CD4-positive, alpha-beta T cell treated with Interleukin-15 for 1 hour (primary cell): ENCODE measurements around the gene ZNF853.
"Not testable (repeated sequence)": the region's sequence is repeated elsewhere in the genome, so short reads cannot be mapped to it uniquely, and the experiment has no call there.

ENCODE experiments used
- DNase-seq: peaks from one replicate; pipeline ENCODE4 v3.0.0-alpha.2; 2020

ZNF853 gene

DNA sequence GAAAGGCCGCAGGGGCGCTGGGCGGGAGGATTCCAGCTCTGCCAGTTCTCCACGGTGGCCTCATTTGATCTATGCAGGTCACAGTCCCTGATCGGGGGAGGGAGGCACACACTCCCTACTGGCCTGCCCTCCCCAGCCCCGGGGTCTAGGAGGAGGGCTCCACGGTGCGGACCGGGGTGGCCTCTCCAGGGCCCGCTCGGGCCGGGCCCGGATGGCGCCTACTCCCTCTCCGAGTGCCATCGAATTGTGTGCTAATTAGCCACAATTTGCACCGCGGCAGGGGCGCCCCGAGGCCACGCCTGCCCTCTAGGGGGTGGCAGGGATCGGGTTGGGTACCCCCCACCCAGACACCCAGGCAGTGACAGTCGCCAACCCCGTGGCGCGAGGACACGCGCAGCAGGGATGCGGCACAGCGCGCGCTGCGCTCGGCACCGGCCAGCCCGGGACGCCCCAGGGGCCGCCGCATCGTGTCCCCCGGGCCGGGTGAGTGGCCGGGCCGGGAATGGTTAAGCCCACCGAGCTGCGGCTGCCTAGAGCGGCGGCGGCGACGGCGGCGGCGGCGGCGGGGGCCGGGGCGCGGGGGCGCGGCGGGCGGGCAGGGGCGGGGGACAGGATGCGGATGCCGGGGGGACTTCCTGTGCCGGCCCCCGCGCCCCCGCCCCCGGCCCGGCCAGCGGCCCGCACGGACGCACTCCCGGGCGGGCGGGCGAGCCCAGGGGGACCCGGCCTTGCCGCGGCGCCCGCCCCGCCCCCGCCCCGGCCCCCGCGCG lies at the start of gene ZNF853:
ZNF853 (plus strand) TSS at position 658 of the 770 bp plus-strand sequence. CDS start 565 bp downstream, outside the sequence.
- DNase-seq = no peak

DNA sequence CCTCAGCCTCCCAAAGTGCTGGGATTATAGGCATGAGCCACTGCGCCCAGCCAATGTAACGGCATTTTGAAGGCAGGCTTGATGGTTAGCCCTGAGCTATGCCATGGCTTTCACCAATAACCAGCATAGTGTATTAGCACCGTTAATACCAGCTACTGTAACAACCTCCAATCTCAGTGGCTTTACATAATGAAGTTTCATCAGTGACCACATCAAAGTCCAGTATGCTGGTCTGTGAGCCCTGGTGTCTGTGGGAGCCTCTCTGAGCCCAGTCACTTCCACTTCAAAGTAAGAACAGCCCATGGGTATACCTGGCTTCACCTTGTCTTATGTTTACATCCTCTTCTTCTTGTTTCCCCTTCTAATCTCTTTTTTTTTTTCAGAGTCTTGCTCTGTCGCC lies 49.8 kb upstream of the ZNF853 start:
- no peak for DNase-seq

DNA sequence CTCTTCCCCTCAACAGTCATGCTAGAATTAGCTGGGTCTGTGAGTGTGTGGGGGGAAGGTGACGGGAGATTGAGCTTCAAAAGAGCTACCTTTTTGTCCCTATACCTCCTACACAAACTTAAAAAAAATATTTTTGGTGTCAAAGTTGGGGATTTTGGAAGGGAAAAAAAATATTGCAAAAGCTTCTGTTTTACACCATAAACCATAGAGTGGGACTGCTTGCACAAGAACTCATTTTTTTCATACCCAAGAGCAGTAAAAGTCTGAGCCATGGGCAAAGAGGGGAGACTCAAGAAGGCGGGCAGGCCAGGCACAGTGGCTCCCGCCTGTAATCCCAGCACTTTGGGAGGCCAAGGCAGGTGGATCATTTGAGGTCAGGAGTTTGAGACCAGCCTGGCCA lies 47.5 kb upstream of the ZNF853 start:
- DNase-seq = no peak

DNA sequence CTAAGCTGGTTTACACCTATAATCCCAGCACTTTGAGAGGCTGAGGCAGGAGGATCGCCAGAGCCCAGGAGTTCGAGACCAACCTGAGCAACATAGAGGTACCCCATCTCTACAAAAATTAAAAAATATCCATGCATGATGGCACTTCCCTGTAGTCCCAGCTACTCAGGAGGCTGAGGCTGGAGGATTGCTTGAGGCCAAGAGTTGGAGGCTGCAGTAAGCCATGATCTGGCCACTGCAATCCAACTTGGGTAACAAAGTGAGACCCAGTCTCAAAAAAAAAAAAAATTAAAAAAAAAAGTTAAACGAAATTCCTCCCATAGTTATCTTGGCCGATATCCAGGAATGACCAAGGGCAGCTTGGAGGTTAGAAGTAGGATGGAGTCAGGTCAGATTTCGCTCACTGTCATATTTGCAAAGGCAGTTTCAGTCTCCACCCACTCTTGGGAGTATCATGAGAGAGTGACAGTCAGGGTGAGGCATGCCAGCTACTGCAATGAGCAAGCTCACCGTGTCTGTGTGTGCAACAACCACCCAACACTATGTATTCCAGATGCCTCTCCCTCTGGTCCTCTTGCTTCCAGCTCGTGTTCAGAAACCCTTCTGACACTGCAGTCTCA lies 44.1 kb upstream of the ZNF853 start:
- DNase-seq = no peak

DNA sequence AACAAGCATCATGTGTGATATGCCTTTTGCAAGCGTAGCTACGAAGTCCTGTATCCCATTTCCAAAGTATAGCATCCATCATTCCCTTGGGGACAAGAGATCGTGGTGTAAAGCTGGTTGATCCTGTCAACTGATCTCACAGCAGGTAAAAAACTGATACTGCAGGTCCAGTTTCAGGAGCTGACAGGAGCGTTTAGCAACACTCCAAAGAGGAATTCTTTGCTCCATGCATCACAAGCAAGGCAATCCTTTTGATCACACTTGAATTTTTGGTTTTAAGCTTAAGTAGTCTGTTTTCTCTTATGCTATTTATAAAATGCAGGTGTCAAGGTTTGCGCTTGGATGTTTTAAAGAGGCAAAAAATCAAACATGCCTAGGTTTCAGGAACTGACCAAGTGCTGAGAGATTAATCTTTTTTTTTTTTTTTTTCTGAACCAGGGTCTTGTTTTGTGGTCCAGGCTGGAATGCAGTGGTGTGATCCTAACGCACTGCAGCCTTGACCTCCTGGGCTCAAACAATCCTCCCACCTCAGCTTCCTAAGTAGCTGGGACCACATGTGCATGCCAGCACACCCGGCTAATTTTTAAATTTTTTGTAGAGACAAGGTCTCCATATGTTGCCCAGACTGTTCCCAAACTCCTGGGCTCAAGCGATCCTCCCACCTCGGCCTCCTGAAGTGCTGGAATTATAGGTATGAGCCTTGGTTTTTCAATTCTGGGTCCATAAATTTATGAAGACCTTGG lies 40.0 kb upstream of the ZNF853 start:
- DNase-seq = no peak

DNA sequence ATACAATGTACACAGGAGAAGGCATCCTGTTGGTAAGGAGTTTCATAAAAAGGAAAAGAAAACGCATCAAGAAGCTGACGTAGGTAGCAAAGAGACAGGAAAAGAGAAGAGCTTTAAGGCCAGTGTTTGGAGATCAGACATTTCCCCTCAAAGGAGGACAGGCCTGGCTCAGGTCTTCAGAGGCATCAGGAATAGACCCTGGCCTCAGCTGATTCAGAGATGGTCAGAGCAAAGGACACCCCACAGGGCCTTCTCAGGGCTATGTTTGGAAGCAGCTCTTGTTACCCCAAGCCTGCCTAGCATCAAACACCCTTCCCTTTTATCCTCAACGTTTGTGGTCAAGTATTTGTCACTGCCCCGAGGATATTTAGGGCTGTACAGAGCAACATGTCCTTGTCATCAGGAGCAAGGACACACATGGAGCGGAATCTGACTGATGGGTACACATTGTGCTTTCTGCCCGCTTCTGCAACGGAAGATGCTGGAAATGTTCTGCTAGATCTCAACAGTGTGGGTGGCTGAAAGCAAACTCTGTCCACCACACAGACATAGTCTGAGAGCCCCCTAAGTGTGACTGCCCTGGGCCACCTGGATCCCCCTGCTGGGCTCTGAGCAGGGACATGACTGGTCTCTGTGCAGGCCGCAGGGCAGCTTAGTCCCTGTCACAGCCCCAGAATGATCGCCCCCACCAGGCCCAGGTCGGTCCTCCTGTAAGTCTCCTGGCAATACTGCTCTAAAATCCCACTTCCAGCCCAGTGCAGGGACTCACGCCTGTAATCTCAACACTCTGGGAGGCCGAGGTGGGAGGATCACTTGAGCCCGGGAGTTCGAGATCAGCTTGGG lies 39.2 kb upstream of the ZNF853 start:
- no peak for DNase-seq

DNA sequence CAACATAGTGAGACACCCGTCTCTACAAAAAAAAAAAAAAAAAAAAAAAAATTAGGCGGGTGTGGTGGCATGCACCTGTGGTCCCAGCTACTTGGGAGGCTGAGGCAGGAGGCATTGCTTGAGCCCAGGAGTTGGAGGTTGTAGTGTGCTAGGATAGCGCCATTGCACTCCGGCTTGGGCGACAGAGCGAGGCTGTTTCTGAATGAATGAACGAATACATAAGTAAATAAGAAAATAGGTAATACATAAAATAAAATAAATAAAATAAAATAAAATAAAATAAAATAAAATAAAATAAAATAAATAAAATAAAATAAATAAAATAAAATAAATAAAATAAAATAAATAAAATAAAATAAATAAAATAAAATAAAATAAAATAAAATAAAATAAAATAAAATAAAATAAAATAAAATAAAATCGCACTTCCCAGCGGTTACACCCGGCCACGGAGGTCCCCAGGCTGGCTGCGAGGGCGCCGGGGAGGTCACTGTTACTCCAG lies 38.5 kb upstream of the ZNF853 start:
- DNase-seq = not testable (repeated sequence)

DNA sequence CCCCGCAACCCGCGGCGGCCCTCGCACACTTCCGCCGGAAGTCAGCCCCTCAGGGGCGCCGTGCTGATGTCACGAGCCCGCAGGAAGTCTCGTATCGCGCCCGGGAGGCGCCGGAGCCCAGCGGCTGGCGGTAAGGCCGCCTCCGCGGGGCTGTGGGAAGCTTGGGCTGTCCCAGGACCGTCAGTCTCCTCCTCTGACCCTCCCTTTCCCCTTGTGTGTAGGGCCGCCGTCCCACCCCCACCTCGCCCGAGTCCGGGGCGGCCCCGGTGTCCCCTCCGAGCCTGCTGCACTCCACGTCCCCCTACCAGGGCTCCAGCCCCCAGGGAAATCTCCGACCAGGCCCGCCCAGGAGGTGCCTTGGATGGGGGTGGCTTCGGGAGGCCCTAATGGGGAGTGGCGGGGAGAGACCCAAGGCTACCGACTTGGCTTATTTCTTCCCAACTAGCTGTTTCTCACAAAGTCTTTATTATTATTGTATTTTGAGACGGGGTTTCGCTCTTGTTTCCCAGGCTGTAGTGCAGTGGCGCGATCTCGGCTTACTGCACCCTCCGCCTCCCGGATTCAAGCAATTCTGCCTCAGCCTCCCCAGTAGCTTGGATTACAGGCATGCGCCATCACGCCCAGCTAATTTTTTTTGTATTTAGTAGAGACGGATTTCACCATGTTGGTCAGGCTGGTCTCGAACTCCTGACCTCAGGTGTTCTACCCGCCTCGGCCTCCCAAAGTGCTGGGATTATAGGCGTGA lies 37.9 kb upstream of the ZNF853 start, which contains the start of gene ZDHHC4:
ZDHHC4 (plus strand) TSS at position 86 of the 745 bp plus-strand sequence. CDS start 3,108 bp downstream, outside the sequence.
- peak; percentile 91 for DNase-seq

DNA sequence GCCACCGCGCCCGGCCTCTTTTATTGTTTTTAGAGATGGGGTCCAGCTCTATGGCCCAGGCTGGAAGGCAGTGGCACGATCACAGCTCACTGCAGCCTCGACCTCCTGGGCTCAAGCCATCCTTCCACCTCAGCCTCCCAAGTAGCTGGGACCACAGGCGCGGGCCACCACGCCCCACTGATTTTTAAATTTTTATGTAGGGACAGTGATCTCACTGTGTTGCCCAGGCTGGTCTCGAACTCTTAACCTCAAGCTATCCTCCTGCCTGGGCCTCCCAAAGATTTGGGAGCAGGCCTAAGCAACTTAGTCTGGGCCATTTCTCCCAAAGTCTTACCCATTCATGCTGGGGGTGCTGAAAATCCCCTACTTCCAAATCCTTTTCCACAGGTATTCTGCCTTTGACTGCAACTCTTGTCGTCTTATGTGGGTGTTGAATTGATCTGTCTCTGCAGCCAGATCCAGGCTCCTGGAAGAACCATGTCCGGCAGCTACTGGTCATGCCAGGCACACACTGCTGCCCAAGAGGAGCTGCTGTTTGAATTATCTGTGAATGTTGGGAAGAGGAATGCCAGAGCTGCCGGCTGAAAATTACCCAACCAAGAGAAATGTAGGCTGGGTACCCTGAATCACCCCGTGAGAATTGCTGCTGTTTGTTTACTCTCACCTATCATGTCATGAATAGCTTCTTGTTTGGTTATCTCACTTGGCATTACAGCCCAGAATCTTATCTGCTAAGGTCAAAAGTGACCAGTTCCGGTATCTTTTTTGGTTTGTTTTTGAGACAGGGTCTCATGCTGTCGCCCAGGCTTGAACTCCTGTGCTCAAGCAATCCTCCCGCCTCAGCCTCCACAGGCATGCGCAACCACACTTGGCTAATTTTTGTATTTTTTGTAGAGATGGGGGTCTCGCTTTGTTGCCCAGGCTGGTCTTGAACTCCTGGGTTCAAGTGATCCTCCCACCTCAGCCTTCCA lies 37.0 kb upstream of the ZNF853 start:
- no peak for DNase-seq

DNA sequence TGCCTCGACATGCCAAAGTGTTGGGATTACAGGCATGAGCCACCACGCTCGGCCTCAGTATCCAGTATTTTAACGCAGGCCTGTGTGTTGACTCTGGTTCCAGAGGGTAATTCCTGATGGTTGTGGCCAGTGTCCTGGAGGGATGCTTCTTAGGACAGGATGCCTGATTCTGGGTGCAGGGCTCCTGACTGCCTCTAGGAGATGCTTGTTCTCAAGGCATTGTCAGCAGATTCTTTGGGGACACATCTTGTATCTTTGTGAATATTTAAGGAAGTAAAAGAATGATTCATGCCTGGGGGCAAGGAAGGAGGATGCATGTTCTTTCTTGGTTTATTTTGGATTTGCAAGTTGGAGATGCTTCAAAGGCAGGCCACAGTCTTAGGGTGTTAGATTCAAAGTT lies 36.0 kb upstream of the ZNF853 start:
- DNase-seq = no peak

DNA sequence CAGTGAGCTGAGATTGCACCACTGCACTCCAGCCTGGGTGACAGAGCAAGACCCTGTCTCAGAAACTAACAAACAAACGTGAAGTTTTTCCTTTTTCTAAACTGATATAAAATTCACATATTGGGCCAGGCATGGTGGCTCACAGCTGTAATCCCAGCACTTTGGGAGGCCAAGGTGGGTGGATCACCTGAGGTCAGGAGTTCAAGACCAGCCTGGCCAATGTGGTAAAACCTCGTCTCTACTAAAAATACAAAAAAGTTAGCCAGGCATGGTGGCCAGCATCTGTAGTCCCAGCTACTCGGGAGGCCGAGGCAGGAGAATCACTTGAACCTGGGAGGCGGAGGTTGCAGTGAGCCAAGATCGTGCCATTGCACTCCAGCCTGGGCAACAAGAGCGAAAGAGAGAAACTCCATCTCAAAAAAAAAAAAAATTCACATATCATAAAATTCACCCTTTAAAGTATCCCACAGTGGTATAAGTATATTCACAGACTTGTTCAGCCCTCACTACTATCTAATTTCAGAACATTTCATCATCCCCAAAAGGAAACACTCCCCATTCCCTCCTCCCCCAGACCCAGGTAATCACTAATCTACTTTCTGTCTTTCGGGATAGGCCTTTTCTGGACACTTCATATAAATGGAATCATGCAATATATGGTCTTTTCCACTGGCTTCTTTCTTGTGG lies 29.5 kb upstream of the ZNF853 start:
- DNase-seq = not testable (repeated sequence)

DNA sequence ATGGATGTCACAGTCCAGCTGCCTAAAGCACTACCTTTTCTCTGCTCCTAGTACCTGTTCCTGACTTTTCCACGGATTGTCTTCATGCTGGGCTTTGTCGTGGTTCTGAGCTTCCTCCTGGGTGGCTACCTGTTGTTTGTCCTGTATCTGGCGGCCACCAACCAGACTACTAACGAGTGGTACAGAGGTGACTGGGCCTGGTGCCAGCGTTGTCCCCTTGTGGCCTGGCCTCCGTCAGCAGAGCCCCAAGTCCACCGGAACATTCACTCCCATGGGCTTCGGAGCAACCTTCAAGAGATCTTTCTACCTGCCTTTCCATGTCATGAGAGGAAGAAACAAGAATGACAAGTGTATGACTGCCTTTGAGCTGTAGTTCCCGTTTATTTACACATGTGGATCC lies 26.8 kb upstream of the ZNF853 start:
- DNase-seq = no peak

DNA sequence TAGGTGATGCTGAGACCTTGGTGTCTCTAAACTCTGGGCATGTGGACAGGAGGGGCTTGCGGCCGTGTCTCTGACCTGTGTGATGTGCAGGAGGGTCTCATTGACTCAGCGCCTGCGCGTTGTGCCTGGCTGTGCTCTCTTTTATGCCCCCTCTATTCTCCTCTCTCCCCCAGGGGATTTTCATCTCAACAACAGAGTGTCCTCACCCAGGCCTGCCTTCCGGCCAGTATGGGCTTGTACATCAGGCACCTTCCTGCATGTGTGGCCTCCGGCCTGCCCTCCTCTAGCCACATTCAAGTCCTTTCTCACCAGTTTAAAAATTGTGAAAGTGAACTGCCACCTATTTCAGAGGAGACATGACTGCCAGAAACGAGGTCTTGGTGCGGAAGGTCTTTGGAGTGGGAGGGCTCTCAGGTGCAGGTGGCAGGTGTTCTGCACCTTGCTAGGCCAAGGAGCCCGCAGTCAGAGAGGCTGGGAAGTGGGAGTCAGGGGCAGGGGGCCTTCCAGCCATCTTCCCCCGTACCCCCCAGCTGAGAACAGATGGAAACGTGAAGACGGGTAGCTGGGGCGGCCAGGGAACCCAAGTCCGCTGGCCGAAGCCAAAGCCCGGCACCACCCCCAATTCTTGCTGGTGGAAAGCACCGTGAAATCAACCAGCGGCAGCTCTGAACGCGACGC lies 26.1 kb upstream of the ZNF853 start:
- no peak for DNase-seq

DNA sequence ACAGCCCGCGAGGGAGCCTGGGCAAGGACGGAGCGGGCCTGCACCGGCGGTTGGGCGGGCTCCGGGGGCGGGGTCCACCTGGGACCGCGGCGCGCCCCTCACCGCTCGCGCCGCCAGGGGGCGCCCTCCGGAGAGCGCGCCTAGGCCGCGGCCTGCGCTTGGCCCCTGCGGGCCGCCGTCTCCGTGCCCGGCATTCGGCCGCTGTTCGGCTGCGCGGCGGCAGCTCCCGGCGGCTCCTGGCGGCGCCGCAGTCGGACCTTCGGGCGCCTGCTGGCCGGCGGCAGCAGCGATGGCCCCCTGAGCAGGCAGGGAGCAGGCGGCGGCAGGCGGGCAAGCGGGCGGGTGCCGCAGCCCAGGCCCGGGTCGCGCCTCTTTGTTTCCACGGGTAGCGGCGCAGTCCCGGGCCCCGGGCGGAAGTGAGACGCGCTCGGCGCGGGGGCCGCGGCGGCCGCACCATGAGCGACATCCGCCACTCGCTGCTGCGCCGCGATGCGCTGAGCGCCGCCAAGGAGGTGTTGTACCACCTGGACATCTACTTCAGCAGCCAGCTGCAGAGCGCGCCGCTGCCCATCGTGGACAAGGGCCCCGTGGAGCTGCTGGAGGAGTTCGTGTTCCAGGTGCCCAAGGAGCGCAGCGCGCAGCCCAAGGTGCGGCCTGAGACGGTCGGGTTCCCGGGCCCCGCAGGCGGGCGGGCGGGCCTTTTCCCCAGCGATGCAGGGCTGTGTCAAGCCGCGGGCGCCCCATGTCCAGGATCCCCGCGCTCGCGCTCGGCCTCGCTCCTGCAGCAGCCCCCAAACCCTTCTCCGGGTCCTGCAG lies 25.4 kb upstream of the ZNF853 start, which contains the start of gene INTS15:
INTS15 (plus strand) TSS at position 193 of the 816 bp plus-strand sequence; CDS start at position 456, 263 bp downstream.
- DNase-seq = peak; percentile 79

DNA sequence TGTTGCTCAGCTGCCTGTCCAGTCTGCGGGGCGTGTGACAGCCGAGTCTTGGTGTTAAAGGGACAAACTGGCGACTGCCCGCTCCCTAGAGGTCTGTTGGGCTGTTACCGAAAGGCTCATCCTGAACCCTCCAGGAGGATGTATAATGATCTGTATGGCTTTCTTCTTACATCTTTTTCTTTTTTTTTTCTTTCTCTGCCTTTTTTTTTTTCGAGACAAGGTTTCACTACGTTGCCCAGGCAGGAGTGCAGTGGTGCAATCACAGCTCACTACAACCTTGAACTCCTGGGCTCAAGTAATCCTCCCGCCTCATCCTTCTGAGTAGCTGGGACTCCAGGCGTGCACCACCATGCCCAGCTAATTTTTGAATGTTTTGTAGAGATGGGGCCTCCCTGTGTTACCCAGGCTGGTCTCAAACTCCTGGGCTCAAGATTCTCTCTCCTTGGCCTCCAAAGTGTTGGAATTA lies 24.7 kb upstream of the ZNF853 start:
- no peak for DNase-seq

DNA sequence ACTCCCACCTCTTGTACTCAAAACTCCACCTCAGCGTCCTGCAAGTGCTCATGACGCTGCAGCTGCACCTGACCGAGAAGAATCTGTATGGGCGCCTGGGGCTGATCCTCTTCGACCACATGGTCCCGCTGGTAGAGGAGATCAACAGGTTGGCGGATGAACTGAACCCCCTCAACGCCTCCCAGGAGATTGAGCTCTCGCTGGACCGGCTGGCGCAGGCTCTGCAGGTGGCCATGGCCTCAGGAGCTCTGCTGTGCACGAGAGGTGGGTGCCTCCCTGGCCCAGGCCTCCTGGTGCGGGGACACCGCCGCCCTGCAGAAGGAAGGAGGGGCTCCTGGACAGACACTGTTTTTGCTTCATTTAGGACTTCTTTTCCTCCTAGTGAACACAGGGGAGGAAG lies 15.3 kb upstream of the ZNF853 start:
- no peak for DNase-seq

DNA sequence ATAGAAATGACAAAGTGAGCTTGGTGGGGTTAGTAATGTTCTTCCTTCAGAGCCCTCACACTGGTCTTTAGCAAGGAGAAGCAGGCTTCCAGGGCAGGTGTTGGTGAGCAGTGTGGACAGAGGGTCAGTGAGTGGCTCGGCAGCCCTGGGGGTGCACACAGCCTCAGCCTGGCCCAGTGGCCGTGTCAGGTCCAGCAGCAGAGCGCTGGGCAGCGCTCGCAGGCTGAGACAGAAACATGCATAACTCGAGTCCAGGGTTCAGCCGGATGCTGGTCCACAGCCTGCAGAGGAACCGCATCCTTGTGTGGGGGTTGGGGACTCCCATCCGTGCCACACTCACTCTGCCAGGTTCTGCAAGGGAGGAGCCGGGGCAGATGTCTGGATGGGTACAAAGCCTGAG lies 11.0 kb upstream of the ZNF853 start:
- no peak for DNase-seq
